ENCODE measurements around the gene TMEM169.

The TMEM169 gene

GRCh38 chr2:216151313-216152025, 69.8 kb downstream of the TMEM169 start:
- no peaks in the 10 kb centered on the region for H3K27me3 ChIP-seq (ENCODE audit: control insufficient read depth, insufficient read depth, low read length)
- H2AFZ ChIP-seq: no peak overlapping the region
- H3K36me3 ChIP-seq (ENCODE audit: control insufficient read depth, insufficient read depth, low read length): no peaks in the 10 kb centered on the region
- H3K9me3 ChIP-seq (ENCODE audit: control insufficient read depth, low read length): no peaks in the 10 kb centered on the region
- no peak overlapping the region for H3K9ac ChIP-seq
- no peaks in the 10 kb centered on the region for H3K4me1 ChIP-seq
- H3K27ac ChIP-seq: no peak overlapping the region
- no peak for TF ChIP-seq CTCF (IDR thresholded peaks at IDR 0.05)
- H3K4me3 ChIP-seq (ENCODE audit: low read depth, low read length): no peak overlapping the region
- peaks cover 9% of the 10 kb centered on the region for H3K79me2 ChIP-seq
- no peak overlapping the region for H3K4me2 ChIP-seq (ENCODE audit: low read length)
